HepG2 (cell line): ENCODE measurements around the gene ZNF384. TPM values are rescaled to one million over a fixed set of nuclear protein-coding genes. Genes with fewer than 3 reads are reported as not detected.

Experiments
- BCLAF1 ChIP-seq: fragments of 450-650 bp; IDR thresholded peaks from 2 replicates; pipeline ENCODE4 v1.6.1; 2017; ENCODE audit warnings: mild to moderate bottlenecking
- CTCF ChIP-seq: sonication (generic); formaldehyde crosslinking; IDR thresholded peaks from 2 replicates; pipeline ENCODE4 v1.5.0; 2020; ENCODE audit warnings: mild to moderate bottlenecking, missing genetic modification reagents, moderate library complexity
- HNF4G ChIP-seq, 2 experiments: sonication (generic) in 1 of 2; formaldehyde crosslinking in 1 of 2; IDR thresholded peaks; 2 replicates each; pipeline versions ENCODE4 v1.4.0 to v1.6.1; 2011 to 2020; ENCODE audit warnings: borderline replicate concordance in 2 of 2, low read depth in 2 of 2, mild to moderate bottlenecking in 2 of 2, low read length in 1 of 2, missing genetic modification reagents in 1 of 2, moderate library complexity in 1 of 2
- KAT7 ChIP-seq: IDR thresholded peaks from 2 replicates; pipeline ENCODE4 v1.6.1; 2018; ENCODE audit warnings: borderline replicate concordance, missing compliant biosample characterization
- MAFK ChIP-seq, 2 experiments: IDR thresholded peaks in 1 of 2; conservative IDR thresholded peaks in 1 of 2; 2 replicates each; pipeline ENCODE4 v1.6.1; 2011; ENCODE audit warnings: improper control_type of control experiment in 2 of 2, low read length in 2 of 2
- MEIS2 ChIP-seq: sonication (generic); formaldehyde crosslinking; IDR thresholded peaks from 2 replicates; pipeline ENCODE4 v1.9.0; 2021; ENCODE audit warnings: mild to moderate bottlenecking, missing genetic modification reagents
- MIXL1 ChIP-seq: IDR thresholded peaks from 2 replicates; pipeline ENCODE4 v1.6.1; 2016
- MYPOP ChIP-seq: sonication (generic); formaldehyde crosslinking; IDR thresholded peaks from 2 replicates; pipeline ENCODE4 v1.8.1; 2023; ENCODE audit warnings: mild to moderate bottlenecking, moderate library complexity, missing genetic modification reagents
- PRDM4 ChIP-seq: sonication (generic); formaldehyde crosslinking; IDR thresholded peaks from 2 replicates; pipeline ENCODE4 v1.9.0; 2021; ENCODE audit warnings: missing genetic modification reagents, borderline replicate concordance
- RAD21 ChIP-seq: fragments of 450-650 bp; formaldehyde crosslinking; IDR thresholded peaks from 2 replicates; pipeline ENCODE4 v1.5.0; 2020; ENCODE audit warnings: mild to moderate bottlenecking
- RXRA ChIP-seq: sonication (generic); formaldehyde crosslinking; IDR thresholded peaks from 2 replicates; pipeline ENCODE4 v1.5.1; 2020; ENCODE audit warnings: missing genetic modification reagents
- SCMH1 ChIP-seq: sonication (generic); formaldehyde crosslinking; IDR thresholded peaks from 2 replicates; pipeline ENCODE4 v1.9.0; 2021; ENCODE audit warnings: missing genetic modification reagents, mild to moderate bottlenecking, borderline replicate concordance
- STAG1 ChIP-seq: sonication (generic); formaldehyde crosslinking; IDR thresholded peaks from 2 replicates; pipeline ENCODE4 v1.4.0; 2020; ENCODE audit warnings: missing genetic modification reagents
- TEAD3 ChIP-seq: optimal IDR thresholded peaks from 2 replicates; pipeline ENCODE3; 2016; ENCODE audit warnings: borderline replicate concordance
- ZGPAT ChIP-seq: IDR thresholded peaks from 2 replicates; pipeline ENCODE4 v1.6.1; 2016; ENCODE audit warnings: mild to moderate bottlenecking
- ZNF17 ChIP-seq: sonication (generic); formaldehyde crosslinking; IDR thresholded peaks from 2 replicates; pipeline ENCODE4 v1.5.0; 2020; ENCODE audit warnings: mild to moderate bottlenecking, missing genetic modification reagents
- ZNF253 ChIP-seq: sonication (generic); formaldehyde crosslinking; IDR thresholded peaks from 2 replicates; pipeline ENCODE4 v1.8.0; 2022; ENCODE audit warnings: mild to moderate bottlenecking, missing genetic modification reagents, borderline replicate concordance
- ZNF451 ChIP-seq: sonication (generic); formaldehyde crosslinking; IDR thresholded peaks from 2 replicates; pipeline ENCODE4 v1.5.0; 2020; ENCODE audit warnings: mild to moderate bottlenecking, missing genetic modification reagents
- ZNF607 ChIP-seq: sonication (generic); formaldehyde crosslinking; IDR thresholded peaks from 2 replicates; pipeline ENCODE4 v1.5.1; 2020; ENCODE audit warnings: missing genetic modification reagents, mild to moderate bottlenecking, borderline replicate concordance
- ZNF841 ChIP-seq: sonication (generic); formaldehyde crosslinking; IDR thresholded peaks from 2 replicates; pipeline ENCODE4 v1.8.1; 2023; ENCODE audit warnings: missing genetic modification reagents, borderline replicate concordance
- polyA plus RNA-seq, 8 experiments: library from polyadenylated mRNA; depleted of rRNA in 3 of 8; stranded (reverse) in 7 of 8; unstranded in 1 of 8; fragments of >200 nt; fragmentation: Illumina TruSeq in 4 of 8; extraction: Trizol in 4 of 8; gene quantifications; 2 replicates each; pipeline versions ENCODE4 v1.2.1 to v1.2.3, GENCODE V29; 2011 to 2016; ENCODE audit warnings: low read depth in 4 of 8, missing spikeins in 1 of 8, mixed read lengths in 1 of 8; ENCODE audit not compliant: insufficient read depth in 1 of 8
- total RNA-seq, 5 experiments: library from RNA; depleted of rRNA; stranded (reverse); fragments of >200 nt; fragmentation: Illumina TruSeq; extraction: Trizol; gene quantifications; 2 replicates each; pipeline ENCODE4 v1.2.3, GENCODE V29; 2016; ENCODE audit warnings: low read depth in 1 of 5

ZNF384 gene
- total and polyA plus RNA-seq, 2 of the 13 experiments (the other 11 are each of a cell fraction or from before 2014, with no cell fraction given) = 23.6 to 55.3 TPM

- no peak for TF ChIP-seq HNF4G (IDR thresholded peaks at IDR 0.05; ENCODE audit: borderline replicate concordance, low read depth, low read length)
- no peak for TF ChIP-seq HNF4G (CRISPR knock-in tag; IDR thresholded peaks at IDR 0.05; ENCODE audit: borderline replicate concordance, low read depth)
- no peak for TF ChIP-seq ZNF607 (CRISPR knock-in tag)
- TF ChIP-seq RAD21 (CRISPR knock-in tag) = peak; percentile 82
- no peak for TF ChIP-seq ZNF841 (CRISPR knock-in tag)
- no peak for TF ChIP-seq MAFK (conservative IDR thresholded peaks at IDR 0.05 in 1 of 2, IDR thresholded peaks at IDR 0.05 in 1 of 2; ENCODE audit: low read length in 2 of 2)
- peak; percentile 9 for TF ChIP-seq TEAD3 (CRISPR knock-in tag)
- TF ChIP-seq MEIS2 (CRISPR knock-in tag) = no peak
- no peak for TF ChIP-seq KAT7 (CRISPR knock-in tag)
- no peak for TF ChIP-seq BCLAF1
- no peak for TF ChIP-seq SCMH1 (CRISPR knock-in tag)
- TF ChIP-seq STAG1 (CRISPR knock-in tag) = peak; percentile 89
- no peak for TF ChIP-seq MIXL1
- no peak for TF ChIP-seq ZNF17
- no peak for TF ChIP-seq MYPOP (CRISPR knock-in tag)
- TF ChIP-seq ZNF253 = no peak
- no peak for TF ChIP-seq ZNF451
- TF ChIP-seq PRDM4 (CRISPR knock-in tag) = no peak
- TF ChIP-seq CTCF (CRISPR knock-in tag) = peak; percentile 86
- TF ChIP-seq ZGPAT (CRISPR knock-in tag) = no peak
- TF ChIP-seq RXRA (CRISPR knock-in tag) = no peak
These were observed 8.6 kb upstream of the ZNF384 start (continued) for GRCh38 chr12:6697584-6698351.
